Omental fat pad (tissue), 4 donors: ENCODE results near the gene WDR17. TPM values are rescaled to one million over a fixed set of nuclear protein-coding genes. Genes with fewer than 3 reads are reported as not detected.

Experiments used
- ATAC-seq: fragments of 150-250 bp; one replicate; pipeline ENCODE4 v1.9.1; 2016; ENCODE audit warnings: mild to moderate bottlenecking, moderate library complexity; ENCODE audit not compliant: low FRiP score
- DNase-seq: peaks from one replicate; pipeline ENCODE4 v3.0.0-alpha.2; 2019; ENCODE audit warnings: low spot score
- CTCF ChIP-seq, 3 donors: fragments of 450-650 bp; IDR thresholded peaks; one replicate each; pipeline ENCODE4 v1.5.1; 2016 to 2017; ENCODE audit warnings: antibody characterized with exemption in 3 of 3, mild to moderate bottlenecking in 3 of 3, moderate library complexity in 2 of 3
- total RNA-seq, 4 donors: library from RNA; depleted of rRNA; stranded (reverse); fragments of >200 nt; gene quantifications; one replicate each; pipeline ENCODE4 v1.1.0, GENCODE V29; 2016

WDR17 gene
- total RNA-seq, 4 donors from 2014 or later: 0.84 to 3.6 (median 3.3) TPM

GRCh38 chr4:176077561-176077960, 11.9 kb downstream of the WDR17 start:
- ATAC-seq (no peak), DNase-seq (no peak)
- TF ChIP-seq CTCF (IDR thresholded peaks at IDR 0.05): no peak

GRCh38 chr4:176084769-176085168, 19.1 kb downstream of the WDR17 start:
- no peak for DNase-seq
- no peak for ATAC-seq
- no peak for TF ChIP-seq CTCF (IDR thresholded peaks at IDR 0.05)

GRCh38 chr4:176090115-176090514, 24.5 kb downstream of the WDR17 start:
- ATAC-seq: no peak
- no peak for DNase-seq
- TF ChIP-seq CTCF (IDR thresholded peaks at IDR 0.05): no peak

- TF ChIP-seq CTCF (IDR thresholded peaks at IDR 0.05): no peak
- no peak for DNase-seq
- no peak for ATAC-seq
These were observed 33.7 kb downstream of the WDR17 start for GRCh38 chr4:176099314-176099713.

- TF ChIP-seq CTCF (IDR thresholded peaks at IDR 0.05): no peak
- no peak for ATAC-seq
- DNase-seq: no peak
These were observed 36.9 kb downstream of the WDR17 start for GRCh38 chr4:176102414-176103063.

GRCh38 chr4:176107695-176108094, 42.1 kb downstream of the WDR17 start:
- DNase-seq (no peak), ATAC-seq (no peak)
- no peak for TF ChIP-seq CTCF (IDR thresholded peaks at IDR 0.05)

GRCh38 chr4:176123710-176124407, 58.2 kb downstream of the WDR17 start:
- no peak for DNase-seq
- no peak for ATAC-seq
- no peak for TF ChIP-seq CTCF (IDR thresholded peaks at IDR 0.05)
